Calu3 (cell line): ENCODE data around the gene TMCC2. TPM values are rescaled to one million over a fixed set of nuclear protein-coding genes. Genes with fewer than 3 reads are reported as not detected.

Experiments used
- BruUV-seq: library from RNA; stranded (reverse); fragments of 400-500 nt; replicated peaks from 2 replicates; lab custom pipeline; 2021; lab: Mats Ljungman, UMichigan
- CTCF ChIA-PET: fragments of 300-600 bp; sonication (Branson Sonifier 250); formaldehyde crosslinking; loops from one replicate; lab custom pipeline; 2022; ENCODE audit warnings: antibody characterized with exemption; lab: Charles Lee
- DNase-seq: peaks from one replicate; pipeline ENCODE4 v3.0.0; 2022
- H3K27ac Mint-ChIP-seq: one replicate; pipeline ENCODE4 v1.8.0; 2022; ENCODE audit warnings: mixed read lengths; ENCODE audit not compliant: unreplicated experiment
- H3K27me3 Mint-ChIP-seq: one replicate; pipeline ENCODE4 v1.8.0; 2022; ENCODE audit warnings: mixed read lengths; ENCODE audit not compliant: unreplicated experiment
- H3K36me3 Mint-ChIP-seq: one replicate; pipeline ENCODE4 v1.8.0; 2022; ENCODE audit warnings: mild to moderate bottlenecking, moderate library complexity, mixed read lengths; ENCODE audit not compliant: insufficient read depth, unreplicated experiment
- H3K4me1 Mint-ChIP-seq: one replicate; pipeline ENCODE4 v1.8.0; 2022; ENCODE audit warnings: mild to moderate bottlenecking, low read depth, mixed read lengths; ENCODE audit not compliant: unreplicated experiment
- H3K4me3 Mint-ChIP-seq: one replicate; pipeline ENCODE4 v1.8.0; 2022; ENCODE audit warnings: mild to moderate bottlenecking, low read depth, moderate library complexity, mixed read lengths; ENCODE audit not compliant: unreplicated experiment
- H3K9me3 Mint-ChIP-seq: one replicate; pipeline ENCODE4 v1.8.0; 2022; ENCODE audit warnings: low read depth, mixed read lengths; ENCODE audit not compliant: unreplicated experiment
- intact Hi-C: fragments of 100-400 bp; cut with micrococcal nuclease; formaldehyde crosslinking; loops from one replicate; pipeline ENCODE4 v1.10.0; 2022; ENCODE audit not compliant: unreplicated experiment
- total RNA-seq: library from RNA; stranded (reverse); gene quantifications from 2 replicates; pipeline ENCODE4 v1.2.3, GENCODE V29; 2022
- TF ChIP-seq, protein P1 (sequence below): fragments of 200-600 bp; IDR thresholded peaks from one replicate; pipeline ENCODE4 v1.8.0; 2022; ENCODE audit warnings: antibody characterized with exemption; ENCODE audit not compliant: unreplicated experiment

Gene TMCC2
- total RNA-seq, 1 experiment from 2014 or later: 0.33 TPM

- peaks cover 16% of the 10 kb centered on the region for H3K36me3 Mint-ChIP-seq
- H3K9me3 Mint-ChIP-seq: no peaks in the 10 kb centered on the region
- TF ChIP-seq, protein P1, sequence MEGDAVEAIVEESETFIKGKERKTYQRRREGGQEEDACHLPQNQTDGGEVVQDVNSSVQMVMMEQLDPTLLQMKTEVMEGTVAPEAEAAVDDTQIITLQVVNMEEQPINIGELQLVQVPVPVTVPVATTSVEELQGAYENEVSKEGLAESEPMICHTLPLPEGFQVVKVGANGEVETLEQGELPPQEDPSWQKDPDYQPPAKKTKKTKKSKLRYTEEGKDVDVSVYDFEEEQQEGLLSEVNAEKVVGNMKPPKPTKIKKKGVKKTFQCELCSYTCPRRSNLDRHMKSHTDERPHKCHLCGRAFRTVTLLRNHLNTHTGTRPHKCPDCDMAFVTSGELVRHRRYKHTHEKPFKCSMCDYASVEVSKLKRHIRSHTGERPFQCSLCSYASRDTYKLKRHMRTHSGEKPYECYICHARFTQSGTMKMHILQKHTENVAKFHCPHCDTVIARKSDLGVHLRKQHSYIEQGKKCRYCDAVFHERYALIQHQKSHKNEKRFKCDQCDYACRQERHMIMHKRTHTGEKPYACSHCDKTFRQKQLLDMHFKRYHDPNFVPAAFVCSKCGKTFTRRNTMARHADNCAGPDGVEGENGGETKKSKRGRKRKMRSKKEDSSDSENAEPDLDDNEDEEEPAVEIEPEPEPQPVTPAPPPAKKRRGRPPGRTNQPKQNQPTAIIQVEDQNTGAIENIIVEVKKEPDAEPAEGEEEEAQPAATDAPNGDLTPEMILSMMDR: no peak
- peaks cover 15% of the 10 kb centered on the region for H3K4me1 Mint-ChIP-seq
- H3K4me3 Mint-ChIP-seq: peak overlapping the region; percentile 87
- BruUV-seq: no TSS peak
- intact Hi-C loops: no loop called here
- peaks cover 19% of the 10 kb centered on the region for H3K27me3 Mint-ChIP-seq
- peak overlapping the region; percentile 71 for H3K27ac Mint-ChIP-seq
- CTCF ChIA-PET: interaction anchor here (1.3 kb wide), 1 partner anchor 13 kb away, joined by 4 read pairs; no protein-coding TSS in a partner anchor
- no peak for DNase-seq
Observed at GRCh38 chr1:205211839-205212536, 15.8 kb upstream of the TMCC2 start.

DNA sequence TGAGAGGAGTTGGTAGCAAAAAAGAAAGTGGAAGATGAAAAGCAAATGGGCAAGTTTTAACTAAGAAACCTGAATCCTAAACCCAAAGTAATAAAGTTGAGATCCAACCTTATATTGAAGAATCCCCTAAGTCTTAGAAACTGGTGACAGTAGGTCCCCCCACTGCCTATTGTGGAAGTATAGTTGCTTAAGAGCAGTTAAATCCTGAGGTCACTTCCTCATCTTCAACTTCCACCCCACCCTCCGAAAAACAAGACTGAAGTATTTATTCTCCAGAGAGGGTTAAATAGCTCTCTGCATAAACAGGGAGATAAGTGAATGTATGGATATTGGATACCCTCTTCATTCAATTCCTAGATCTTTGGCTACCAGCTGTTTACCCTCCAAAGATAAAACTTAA lies 13.0 kb upstream of the TMCC2 start:
- peaks cover 36% of the 10 kb centered on the region for H3K27me3 Mint-ChIP-seq
- no peaks in the 10 kb centered on the region for H3K9me3 Mint-ChIP-seq
- BruUV-seq: no TSS peak
- intact Hi-C loops: no loop called here
- H3K36me3 Mint-ChIP-seq: peaks cover 16% of the 10 kb centered on the region
- H3K4me1 Mint-ChIP-seq: peaks cover 15% of the 10 kb centered on the region
- CTCF ChIA-PET: no interaction called here
- no peak overlapping the region for H3K4me3 Mint-ChIP-seq
- TF ChIP-seq, protein P1: no peak
- no peak overlapping the region for H3K27ac Mint-ChIP-seq
- no peak for DNase-seq

GRCh38 chr1:205216588-205216987 lies 11.2 kb upstream of the TMCC2 start:
- TF ChIP-seq, protein P1: no peak
- intact Hi-C loops: no loop called here
- Mint-ChIP-seq H3K27ac (no peak overlapping the region), H3K36me3 (peaks cover 3% of the 10 kb centered on the region), H3K27me3 (peaks cover 36% of the 10 kb centered on the region), H3K4me3 (no peak overlapping the region), H3K4me1 (peaks cover 5% of the 10 kb centered on the region), H3K9me3 (no peaks in the 10 kb centered on the region)
- no peak for DNase-seq
- BruUV-seq: no TSS peak
- CTCF ChIA-PET: no interaction called here

DNA sequence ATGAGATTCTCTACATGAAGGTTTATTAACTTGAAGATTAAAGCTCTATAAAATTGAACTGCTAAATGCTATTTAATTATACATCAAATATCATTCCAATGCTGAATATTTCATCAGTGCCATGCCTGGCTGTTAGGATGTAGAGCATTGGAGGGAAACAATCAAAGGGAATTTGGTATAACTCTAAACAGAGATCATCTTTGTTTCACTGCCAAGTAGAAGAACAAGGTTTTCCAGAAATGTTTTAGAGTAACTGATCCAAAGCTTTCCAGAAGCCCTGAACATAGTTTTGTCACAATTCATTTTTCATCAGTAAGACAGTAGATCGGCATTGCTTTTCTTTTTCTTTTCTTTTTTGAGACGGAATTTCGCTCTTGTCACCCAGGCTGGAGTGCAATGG lies 10.3 kb upstream of the TMCC2 start:
- Mint-ChIP-seq H3K4me3 (no peak overlapping the region), H3K9me3 (no peaks in the 10 kb centered on the region), H3K4me1 (no peaks in the 10 kb centered on the region), H3K36me3 (no peaks in the 10 kb centered on the region), H3K27ac (no peak overlapping the region), H3K27me3 (peaks cover 36% of the 10 kb centered on the region)
- no peak for DNase-seq
- TF ChIP-seq, protein P1: no peak
- intact Hi-C loops: no loop called here
- no TSS peak for BruUV-seq
- CTCF ChIA-PET: no interaction called here
